T-helper 2 cell treated with Interferon-gamma antibody and Interleukin-4, amounts not matched to agents 5 μg/mL and 100 μg/mL, for 36 hours (primary cell): ENCODE data around the gene STAM2.
"Not testable (repeated sequence)": the region's sequence is repeated elsewhere in the genome, so short reads cannot be mapped to it uniquely, and the experiment has no call there.

ENCODE experiments used
- DNase-seq: peaks from one replicate; pipeline ENCODE4 v3.0.0; 2021; ENCODE audit warnings: low spot score
- H3K27ac Mint-ChIP-seq: one replicate; pipeline ENCODE4 v1.8.0; 2021; ENCODE audit warnings: mild to moderate bottlenecking, mixed read lengths
- H3K27me3 Mint-ChIP-seq: one replicate; pipeline ENCODE4 v1.8.0; 2021; ENCODE audit warnings: low read depth, mixed read lengths
- H3K36me3 Mint-ChIP-seq: one replicate; pipeline ENCODE4 v1.8.0; 2021; ENCODE audit warnings: low read depth, mixed read lengths
- H3K4me1 Mint-ChIP-seq: one replicate; pipeline ENCODE4 v1.8.0; 2021; ENCODE audit warnings: low read depth, mixed read lengths
- H3K4me3 Mint-ChIP-seq: one replicate; pipeline ENCODE4 v1.8.0; 2022; ENCODE audit warnings: mild to moderate bottlenecking, moderate library complexity, mixed read lengths
- H3K9me3 Mint-ChIP-seq: one replicate; pipeline ENCODE4 v1.8.0; 2021; ENCODE audit warnings: mixed read lengths

STAM2 gene

DNA sequence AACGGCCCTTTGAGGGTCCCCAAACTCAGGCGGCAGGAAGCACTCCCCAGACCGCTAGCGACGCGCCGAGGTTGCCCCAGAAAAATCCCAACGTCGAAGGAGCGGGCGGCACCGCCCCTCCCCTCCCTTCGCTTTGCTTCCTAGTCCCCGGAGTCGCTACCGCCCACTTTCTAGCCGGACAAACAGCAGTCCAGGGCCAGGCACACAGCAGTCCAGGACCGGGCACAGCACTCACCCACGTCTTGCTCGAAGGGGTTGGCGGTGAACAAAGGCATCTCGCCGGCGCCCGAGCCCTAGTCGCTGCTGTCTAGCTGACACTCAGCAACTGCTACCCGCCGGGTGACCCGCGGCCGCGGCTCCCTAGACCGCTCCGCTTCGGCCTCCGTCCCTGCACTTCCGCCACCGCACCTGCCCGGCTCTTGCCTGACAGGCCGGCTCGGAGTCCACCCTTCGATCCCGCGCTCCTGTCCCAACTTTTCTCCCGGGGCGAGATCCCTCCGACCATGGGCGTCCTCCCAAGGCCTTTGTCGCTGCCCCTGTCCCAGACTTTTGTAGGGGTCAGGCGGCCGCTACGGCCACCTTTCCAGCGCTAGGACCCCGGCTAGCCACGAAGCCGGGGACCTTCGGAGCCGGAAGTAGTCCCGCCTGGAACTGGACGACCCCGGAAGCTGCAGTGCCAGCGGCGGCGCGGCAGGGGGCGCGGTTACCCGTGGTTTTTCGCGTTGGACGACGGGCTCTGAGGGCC is at the start of gene STAM2:
Gene STAM2, minus strand, starts transcription at position 396 of the 745 bp plus-strand sequence. Its CDS starts 121 bp downstream, at position 275.
- H3K9me3 Mint-ChIP-seq = no peaks in the 10 kb centered on the region
- peak within 1 kb of the TSS; percentile 99 for H3K4me3 Mint-ChIP-seq
- H3K27me3 Mint-ChIP-seq = peaks cover 10% of the 10 kb centered on the region
- H3K36me3 Mint-ChIP-seq = peaks cover 3% of the 10 kb centered on the region
- H3K27ac Mint-ChIP-seq = peak within 1 kb of the TSS; percentile 99
- peaks cover 27% of the 10 kb centered on the region for H3K4me1 Mint-ChIP-seq
- DNase-seq = peak; percentile 92

DNA sequence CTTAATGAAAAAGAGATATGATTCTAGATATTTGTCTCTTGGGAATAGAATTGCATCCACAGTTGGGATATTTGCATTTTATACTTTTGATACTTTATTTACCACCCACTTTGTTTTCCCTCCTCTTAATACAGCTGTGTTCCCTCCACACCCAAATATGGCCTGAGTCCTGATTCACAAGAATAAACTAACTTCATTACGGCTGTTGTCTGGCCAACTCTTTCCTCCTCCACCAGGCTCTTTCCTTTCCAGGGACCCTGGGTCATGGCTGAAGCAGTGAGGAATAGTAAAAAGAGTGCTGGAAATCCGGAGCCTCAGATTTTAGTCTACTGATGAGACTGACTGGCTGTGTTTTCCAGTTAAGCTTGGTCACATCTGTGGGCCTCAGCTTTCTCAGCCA is 48.4 kb upstream of the STAM2 start:
- Mint-ChIP-seq H3K4me1 (no peaks in the 10 kb centered on the region), H3K9me3 (no peaks in the 10 kb centered on the region), H3K4me3 (no peak overlapping the region), H3K27me3 (peaks cover 12% of the 10 kb centered on the region), H3K36me3 (no peaks in the 10 kb centered on the region), H3K27ac (no peak overlapping the region)
- DNase-seq = no peak

DNA sequence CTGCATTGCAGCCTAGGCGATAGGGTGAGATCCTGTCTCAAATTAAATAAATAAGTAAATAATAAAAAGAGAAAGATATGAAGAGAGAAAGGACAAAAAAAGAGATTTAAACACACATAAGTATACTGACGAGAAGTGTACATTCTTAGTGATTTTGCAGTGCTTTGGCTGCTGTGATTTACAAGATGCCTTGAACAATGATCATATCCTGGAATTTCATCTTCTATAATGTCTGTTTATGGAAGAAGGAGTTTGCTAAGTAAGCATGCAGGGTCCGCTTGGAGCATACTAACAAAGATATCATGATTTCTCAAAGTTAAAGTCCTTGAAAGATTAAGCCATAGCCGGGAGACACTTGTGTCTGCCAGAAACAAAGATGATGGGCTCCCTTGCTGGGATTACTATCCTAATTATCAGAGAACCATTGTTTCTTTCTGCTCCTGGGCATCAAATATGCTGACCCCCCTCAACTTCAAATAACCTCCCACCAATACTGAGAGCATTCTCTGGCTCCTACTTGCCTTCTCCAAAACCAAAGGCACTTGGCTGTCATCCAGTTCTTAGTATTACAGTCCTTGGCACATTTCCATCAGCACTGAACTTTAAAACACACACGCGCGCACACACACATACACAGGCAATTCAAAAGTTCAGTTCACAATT is 47.5 kb upstream of the STAM2 start:
- no peak for DNase-seq
- Mint-ChIP-seq H3K36me3 (no peaks in the 10 kb centered on the region), H3K4me1 (no peaks in the 10 kb centered on the region), H3K9me3 (no peaks in the 10 kb centered on the region), H3K27ac (no peak overlapping the region), H3K27me3 (peaks cover 12% of the 10 kb centered on the region), H3K4me3 (no peak overlapping the region)

DNA sequence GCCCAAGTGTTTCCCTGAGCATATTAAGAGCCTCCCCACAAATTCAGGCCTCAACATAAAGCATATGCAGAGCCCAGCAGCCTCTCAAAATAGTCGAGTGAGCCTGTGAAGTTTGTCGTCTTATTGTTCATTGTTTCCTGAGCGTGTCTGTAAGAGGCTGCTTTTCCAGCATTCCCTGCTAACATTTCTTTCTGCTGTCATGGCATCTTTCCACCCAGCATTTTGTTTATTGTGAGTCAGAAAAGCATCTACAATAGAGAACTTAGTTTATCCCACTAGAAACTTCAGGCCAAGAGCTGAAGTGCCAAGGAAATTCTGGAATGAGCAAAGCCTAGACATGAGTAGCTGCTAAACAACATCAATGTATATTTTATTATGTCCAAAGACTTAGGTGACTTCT is 46.3 kb upstream of the STAM2 start:
- Mint-ChIP-seq H3K4me3 (no peak overlapping the region), H3K27ac (no peak overlapping the region), H3K27me3 (peaks cover 9% of the 10 kb centered on the region), H3K9me3 (no peaks in the 10 kb centered on the region), H3K36me3 (no peaks in the 10 kb centered on the region), H3K4me1 (no peaks in the 10 kb centered on the region)
- DNase-seq = no peak

DNA sequence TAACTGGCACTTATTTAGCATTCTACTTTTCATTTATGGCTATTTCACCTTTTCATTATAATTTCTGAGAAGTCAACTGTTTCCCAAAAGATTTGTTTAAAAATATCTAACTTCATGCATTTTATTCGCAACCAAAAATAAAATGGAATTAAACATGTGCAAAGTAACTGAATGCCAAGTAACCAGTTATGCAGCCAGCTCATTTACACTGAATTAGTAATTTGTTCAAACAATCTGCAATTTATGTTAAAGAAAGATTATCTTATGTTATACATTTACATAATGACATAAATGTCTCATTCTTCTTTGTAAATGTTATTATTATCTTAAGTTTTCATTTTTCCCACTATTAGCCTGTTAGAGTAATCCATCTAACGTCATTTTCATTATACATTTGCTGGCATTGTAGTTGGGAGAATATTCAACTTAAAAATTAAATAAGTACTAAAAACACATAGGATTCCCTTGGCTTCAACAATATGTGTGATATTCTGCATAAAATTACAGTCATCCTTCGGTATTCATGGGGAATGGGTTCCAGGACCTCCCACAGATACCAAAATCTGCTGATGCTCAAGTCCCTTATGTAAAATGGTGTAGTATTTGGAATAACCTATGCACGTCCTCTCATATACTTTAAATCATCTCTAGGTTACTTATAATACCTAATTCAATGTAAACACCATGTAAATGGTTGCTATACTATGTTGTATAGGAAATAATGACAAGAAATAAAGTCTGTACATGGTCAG is 43.7 kb upstream of the STAM2 start:
- no peaks in the 10 kb centered on the region for H3K36me3 Mint-ChIP-seq
- no peak for DNase-seq
- peaks cover 6% of the 10 kb centered on the region for H3K27me3 Mint-ChIP-seq
- no peaks in the 10 kb centered on the region for H3K9me3 Mint-ChIP-seq
- H3K4me3 Mint-ChIP-seq = no peak overlapping the region
- H3K4me1 Mint-ChIP-seq = no peaks in the 10 kb centered on the region
- no peak overlapping the region for H3K27ac Mint-ChIP-seq

DNA sequence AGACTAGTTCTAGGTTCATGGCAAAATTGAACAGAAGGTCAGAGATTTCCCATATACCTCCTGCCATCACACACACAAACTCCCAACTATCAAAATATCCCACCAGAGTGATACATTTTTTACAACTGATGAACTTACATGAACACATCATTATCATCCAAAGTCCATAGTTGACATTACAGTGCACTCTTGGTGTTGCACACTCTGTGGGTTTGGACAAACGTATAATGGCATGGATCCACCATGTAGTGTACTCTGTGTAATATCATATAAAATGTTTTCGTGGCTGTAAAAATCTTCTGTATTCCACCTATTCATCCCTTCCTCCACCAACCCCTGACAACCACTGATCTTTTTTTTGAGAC is 25.9 kb upstream of the STAM2 start:
- no peaks in the 10 kb centered on the region for H3K9me3 Mint-ChIP-seq
- no peak overlapping the region for H3K27ac Mint-ChIP-seq
- DNase-seq = no peak
- peaks cover 8% of the 10 kb centered on the region for H3K27me3 Mint-ChIP-seq
- no peak overlapping the region for H3K4me3 Mint-ChIP-seq
- no peaks in the 10 kb centered on the region for H3K36me3 Mint-ChIP-seq
- peaks cover 6% of the 10 kb centered on the region for H3K4me1 Mint-ChIP-seq

DNA sequence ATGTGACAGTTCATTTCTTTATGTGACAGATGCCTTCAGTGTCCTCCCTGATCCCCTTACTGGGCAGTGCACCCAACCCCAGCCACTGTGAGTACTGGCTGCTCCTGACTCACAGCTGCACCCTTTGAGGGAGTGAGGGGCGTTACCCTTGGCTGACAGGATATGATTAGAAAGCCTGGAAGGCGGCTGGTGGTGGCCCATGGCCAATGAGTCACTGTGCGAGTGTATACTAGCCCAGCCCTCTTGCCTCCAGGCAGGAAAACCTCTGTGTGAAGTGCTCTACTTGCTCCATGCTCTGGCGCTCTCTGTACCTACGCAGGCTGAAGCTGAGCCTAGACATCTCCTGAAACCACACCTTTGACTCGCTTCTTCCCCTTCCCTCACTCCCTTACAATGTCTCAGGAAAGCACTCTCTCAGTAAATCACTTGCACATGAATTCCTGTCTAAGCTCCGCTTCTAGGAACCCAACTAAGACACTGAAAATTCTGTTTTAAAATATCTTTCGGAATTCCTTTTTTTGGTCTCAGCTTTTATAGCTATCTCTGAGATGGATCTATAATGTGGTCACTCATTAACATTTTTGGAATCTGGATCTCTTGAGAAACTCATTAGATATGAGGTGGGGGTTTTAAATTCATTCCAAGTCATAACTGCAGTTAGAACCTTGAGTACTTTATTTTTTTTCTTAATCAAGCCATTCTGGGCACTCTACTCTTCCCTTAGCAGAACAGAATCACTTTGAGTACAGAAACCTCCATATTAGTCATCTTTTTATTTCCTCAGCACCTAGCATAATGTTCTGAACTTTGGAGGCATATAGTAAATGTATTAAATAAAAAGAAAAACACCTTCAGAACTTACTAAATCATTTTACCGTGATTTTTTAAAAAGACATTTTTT is 25.3 kb upstream of the STAM2 start:
- no peaks in the 10 kb centered on the region for H3K9me3 Mint-ChIP-seq
- no peaks in the 10 kb centered on the region for H3K36me3 Mint-ChIP-seq
- no peak overlapping the region for H3K27ac Mint-ChIP-seq
- H3K4me3 Mint-ChIP-seq = no peak overlapping the region
- H3K4me1 Mint-ChIP-seq = peaks cover 6% of the 10 kb centered on the region
- DNase-seq = peak; percentile 57
- H3K27me3 Mint-ChIP-seq = peaks cover 12% of the 10 kb centered on the region

DNA sequence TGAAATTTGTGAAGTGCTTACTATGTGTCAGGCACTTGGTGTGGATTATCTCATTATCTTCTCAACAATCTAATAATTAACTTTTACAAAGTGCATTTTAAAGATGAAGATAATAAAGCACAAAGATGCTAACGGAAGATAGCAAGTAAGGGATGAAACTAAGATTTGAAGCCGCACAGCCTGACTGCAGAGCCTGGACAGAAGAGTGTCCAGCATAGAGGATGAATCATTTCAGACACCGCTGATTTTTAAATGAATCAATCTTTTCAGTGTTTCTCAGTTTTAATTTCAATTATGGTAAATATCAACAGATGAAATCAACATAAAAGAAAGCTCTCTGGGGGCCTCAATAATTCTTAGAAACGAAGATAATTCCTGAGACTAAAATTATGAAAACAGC is 24.5 kb upstream of the STAM2 start:
- Mint-ChIP-seq H3K9me3 (no peaks in the 10 kb centered on the region), H3K27me3 (peaks cover 11% of the 10 kb centered on the region)
- DNase-seq = no peak

DNA sequence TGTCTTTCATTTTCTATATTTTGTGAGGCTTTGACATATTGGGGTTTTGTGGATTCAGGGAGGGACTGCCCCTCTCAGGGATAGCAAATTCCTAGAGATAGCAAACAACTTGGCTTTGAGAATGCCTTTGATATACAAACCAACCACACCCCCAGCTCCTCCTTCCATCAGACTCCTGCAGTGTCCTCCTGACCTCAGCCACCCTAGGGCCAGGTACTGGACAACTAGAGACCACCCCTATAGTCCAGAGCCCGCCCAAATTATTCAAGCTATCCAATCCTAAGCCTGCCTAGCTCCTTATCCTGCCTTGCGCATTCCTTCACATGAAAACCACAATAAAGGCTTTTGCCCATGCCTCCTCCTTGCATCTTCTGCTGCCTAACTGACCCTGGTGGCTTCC is 22.9 kb upstream of the STAM2 start:
- Mint-ChIP-seq H3K27me3 (peaks cover 15% of the 10 kb centered on the region), H3K27ac (no peak overlapping the region), H3K4me1 (peaks cover 2% of the 10 kb centered on the region), H3K36me3 (no peaks in the 10 kb centered on the region), H3K9me3 (no peaks in the 10 kb centered on the region), H3K4me3 (no peak overlapping the region)
- no peak for DNase-seq

More for the DNA sequence above, 24.5 kb upstream of the STAM2 start:
- H3K27ac Mint-ChIP-seq = no peak overlapping the region
- no peak overlapping the region for H3K4me3 Mint-ChIP-seq
- H3K36me3 Mint-ChIP-seq = no peaks in the 10 kb centered on the region
- H3K4me1 Mint-ChIP-seq = peaks cover 6% of the 10 kb centered on the region

DNA sequence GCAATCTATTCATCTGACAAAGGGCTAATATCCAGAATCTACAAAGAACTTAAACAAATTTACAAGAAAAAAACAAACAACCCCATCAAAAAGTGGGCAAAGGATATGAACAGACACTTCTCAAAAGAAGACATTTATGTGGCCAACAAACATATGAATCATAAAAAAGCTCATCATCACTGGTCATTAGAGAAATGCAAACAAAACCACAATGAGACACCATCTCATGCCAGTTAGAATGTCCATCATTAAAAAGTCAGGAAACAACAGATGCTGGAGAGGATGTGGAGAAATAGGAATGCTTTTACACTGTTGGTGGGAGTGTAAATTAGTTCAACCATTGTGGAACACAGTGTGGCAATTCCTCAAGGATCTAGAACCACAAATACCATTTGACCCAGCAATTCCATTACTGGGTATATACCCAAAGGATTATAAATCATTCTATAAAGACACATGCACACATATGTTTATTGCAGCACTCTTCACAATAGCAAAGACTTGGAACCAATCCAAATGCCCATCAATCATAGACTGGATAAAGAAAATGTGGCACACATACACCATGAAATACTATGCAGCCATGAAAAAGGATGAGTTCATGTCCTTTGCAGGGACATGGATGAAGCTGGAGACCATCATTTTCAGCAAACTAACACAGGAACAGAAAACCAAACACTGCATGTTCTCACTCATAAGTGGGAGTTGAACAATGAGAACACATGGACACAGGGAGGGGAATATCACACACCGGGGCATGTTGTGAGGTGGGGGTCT is 22.1 kb upstream of the STAM2 start:
- H3K36me3 Mint-ChIP-seq, DNase-seq, H3K9me3 Mint-ChIP-seq, H3K4me3 Mint-ChIP-seq, H3K4me1 Mint-ChIP-seq, H3K27ac Mint-ChIP-seq: not testable (repeated sequence)
- peaks cover 23% of the 10 kb centered on the region for H3K27me3 Mint-ChIP-seq

DNA sequence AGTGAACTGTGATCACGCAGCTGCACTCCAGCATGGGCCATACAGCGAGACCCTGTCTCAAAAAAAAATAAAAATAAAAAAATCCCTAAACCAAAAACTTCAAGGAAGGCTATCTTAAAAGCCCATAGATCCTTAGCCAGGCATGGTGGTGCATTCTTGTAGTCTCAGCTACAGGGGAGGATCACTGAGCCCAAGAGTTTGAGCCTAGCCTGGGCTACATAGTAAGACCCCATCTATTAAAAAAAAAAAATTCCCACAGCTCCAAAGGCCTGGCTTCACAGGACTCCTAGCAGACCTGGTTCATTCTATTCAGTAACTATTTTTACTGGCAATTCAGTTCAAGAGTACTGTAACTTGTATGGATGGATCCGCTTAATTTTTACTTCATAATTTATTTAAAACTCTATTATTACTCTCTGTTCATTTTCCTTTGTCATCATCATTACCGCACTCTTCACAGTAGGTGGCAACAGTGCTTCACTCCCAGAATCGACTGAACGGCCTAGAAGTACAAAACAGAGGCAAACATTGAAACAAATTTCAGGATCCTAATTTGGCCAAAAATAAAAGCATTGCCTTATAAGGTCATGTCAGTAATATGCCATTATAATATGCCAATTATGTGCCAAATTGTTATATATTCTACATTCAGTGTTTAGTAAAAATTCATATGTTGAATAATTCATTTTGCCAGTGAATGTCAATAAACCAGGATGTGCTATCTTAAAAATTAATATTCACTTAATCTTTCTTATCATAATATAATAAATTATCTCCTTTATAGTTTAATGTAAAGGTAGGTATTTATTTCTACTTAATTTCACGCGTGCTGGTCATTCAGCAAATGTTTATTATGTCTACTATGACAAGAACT is 14.3 kb upstream of the STAM2 start:
- no peak overlapping the region for H3K4me3 Mint-ChIP-seq
- H3K9me3 Mint-ChIP-seq = no peaks in the 10 kb centered on the region
- peaks cover 6% of the 10 kb centered on the region for H3K4me1 Mint-ChIP-seq
- peaks cover 22% of the 10 kb centered on the region for H3K27me3 Mint-ChIP-seq
- no peaks in the 10 kb centered on the region for H3K36me3 Mint-ChIP-seq
- DNase-seq = no peak
- H3K27ac Mint-ChIP-seq = no peak overlapping the region

DNA sequence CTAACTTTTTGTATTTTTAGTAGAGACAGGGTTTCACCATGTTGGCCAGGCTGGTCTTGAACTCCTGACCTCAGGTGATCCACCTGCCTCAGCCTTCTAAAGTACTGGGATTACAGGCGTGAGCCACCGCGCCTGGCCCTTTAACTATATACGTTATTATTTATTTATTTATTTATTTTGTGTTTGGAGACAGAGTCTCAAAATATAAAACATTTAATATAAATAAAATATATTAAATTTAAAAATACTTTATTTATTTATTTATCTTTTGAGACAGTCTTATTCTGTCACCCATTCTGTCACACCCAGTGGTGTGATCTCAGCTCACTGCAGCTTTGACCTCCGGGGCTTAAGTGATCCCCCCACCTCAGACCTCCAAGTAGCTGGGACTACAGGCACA is 11.2 kb upstream of the STAM2 start:
- peaks cover 24% of the 10 kb centered on the region for H3K27me3 Mint-ChIP-seq
- not testable (repeated sequence) for H3K4me3 Mint-ChIP-seq, DNase-seq, H3K9me3 Mint-ChIP-seq, H3K27ac Mint-ChIP-seq, H3K36me3 Mint-ChIP-seq
- H3K4me1 Mint-ChIP-seq = peaks cover 12% of the 10 kb centered on the region
